WTC11 (cell line): Measurements from ENCODE around the gene IZUMO4. TPM values are rescaled to one million over a fixed set of nuclear protein-coding genes. Genes with fewer than 3 reads are reported as not detected.

Experiments used
- ATAC-seq: fragments of 200-7000 bp; cut with Tn5 transposase; 2 replicates; pipeline ENCODE4 v1.10.0; 2021; ENCODE audit warnings: mild to moderate bottlenecking, moderate library complexity
- CTCF ChIA-PET: fragments of 300-600 bp; sonication (Branson Sonifier 250); formaldehyde crosslinking; loops from one replicate; lab custom pipeline; 2021; ENCODE audit warnings: antibody characterized with exemption; lab: Charles Lee
- POLR2A ChIA-PET: fragments of 350-600 bp; sonication (Branson Sonifier 250); formaldehyde crosslinking; loops from one replicate; lab custom pipeline; 2021; ENCODE audit warnings: antibody characterized with exemption; lab: Charles Lee
- DNase-seq: peaks from one replicate; pipeline ENCODE4 v3.0.0; 2021; ENCODE audit warnings: low spot score
- H3K27ac Mint-ChIP-seq: 2 replicates; pipeline ENCODE4 v1.8.0; 2021; ENCODE audit warnings: mixed read lengths
- H3K27me3 Mint-ChIP-seq: 2 replicates; pipeline ENCODE4 v1.8.0; 2021; ENCODE audit warnings: low read depth, mild to moderate bottlenecking, moderate library complexity, mixed read lengths
- H3K36me3 Mint-ChIP-seq: 2 replicates; pipeline ENCODE4 v1.8.0; 2021; ENCODE audit warnings: mixed read lengths
- H3K4me1 Mint-ChIP-seq: 2 replicates; pipeline ENCODE4 v1.8.0; 2022; ENCODE audit warnings: mixed read lengths
- H3K4me3 Mint-ChIP-seq: 2 replicates; pipeline ENCODE4 v1.8.0; 2021; ENCODE audit warnings: mild to moderate bottlenecking, moderate library complexity, mixed read lengths
- H3K9me3 Mint-ChIP-seq: 2 replicates; pipeline ENCODE4 v1.8.0; 2021; ENCODE audit warnings: mixed read lengths
- CREB1 ChIP-seq: sonication (generic); formaldehyde crosslinking; IDR thresholded peaks from 2 replicates; pipeline ENCODE4 v1.8.0; 2023; ENCODE audit warnings: mild to moderate bottlenecking, missing genetic modification reagents
- GTF2I ChIP-seq: fragments of 250-450 bp; sonication (Bioruptor Pico); conservative IDR thresholded peaks from 2 replicates; pipeline ENCODE4 v1.4.0; 2021; ENCODE audit warnings: mild to moderate bottlenecking
- JUN ChIP-seq: sonication (generic); formaldehyde crosslinking; IDR thresholded peaks from 2 replicates; pipeline ENCODE4 v1.8.0; 2023; ENCODE audit warnings: mild to moderate bottlenecking, missing genetic modification reagents
- NFYB ChIP-seq: sonication (generic); formaldehyde crosslinking; conservative IDR thresholded peaks from 2 replicates; pipeline ENCODE4 v1.8.0; 2022; ENCODE audit warnings: low read depth, missing genetic modification reagents
- SOX15 ChIP-seq: fragments of 250-450 bp; sonication (Bioruptor Pico); IDR thresholded peaks from 2 replicates; pipeline ENCODE4 v1.9.0; 2021; ENCODE audit warnings: mild to moderate bottlenecking
- SP1 ChIP-seq: sonication (generic); formaldehyde crosslinking; conservative IDR thresholded peaks from 2 replicates; pipeline ENCODE4 v1.8.1; 2022; ENCODE audit warnings: missing genetic modification reagents
- TEAD4 ChIP-seq: sonication (generic); formaldehyde crosslinking; IDR thresholded peaks from 2 replicates; pipeline ENCODE4 v1.8.0; 2022; ENCODE audit warnings: mild to moderate bottlenecking, missing genetic modification reagents
- ZNF121 ChIP-seq: sonication (generic); formaldehyde crosslinking; IDR thresholded peaks from 2 replicates; pipeline ENCODE4 v1.8.0; 2023; ENCODE audit warnings: missing genetic modification reagents
- ZNF219 ChIP-seq: sonication (generic); formaldehyde crosslinking; IDR thresholded peaks from 2 replicates; pipeline ENCODE4 v1.8.0; 2023; ENCODE audit warnings: missing genetic modification reagents, mild to moderate bottlenecking, borderline replicate concordance
- ZNF396 ChIP-seq: fragments of 250-450 bp; sonication (Bioruptor Pico); IDR thresholded peaks from 2 replicates; pipeline ENCODE4 v1.8.0; 2021; ENCODE audit warnings: mild to moderate bottlenecking, moderate library complexity, borderline replicate concordance
- ZNF423 ChIP-seq: fragments of 250-450 bp; sonication (Bioruptor Pico); IDR thresholded peaks from 2 replicates; pipeline ENCODE4 v2.1.2; 2022; ENCODE audit warnings: mild to moderate bottlenecking, moderate library complexity
- total RNA-seq: library from RNA; stranded (reverse); gene quantifications from 3 replicates; pipeline ENCODE4 v1.2.3, GENCODE V29; 2021
- TF ChIP-seq, protein P1 (sequence below): sonication (generic); formaldehyde crosslinking; IDR thresholded peaks from 2 replicates; pipeline ENCODE4 v1.8.1; 2022; ENCODE audit warnings: mild to moderate bottlenecking, missing genetic modification reagents, moderate library complexity, borderline replicate concordance
- TF ChIP-seq, protein P2 (sequence below): sonication (generic); formaldehyde crosslinking; IDR thresholded peaks from 2 replicates; pipeline ENCODE4 v1.8.1; 2023; ENCODE audit warnings: mild to moderate bottlenecking, missing genetic modification reagents
- TF ChIP-seq, protein P3 (sequence below): sonication (generic); formaldehyde crosslinking; conservative IDR thresholded peaks from 2 replicates; pipeline ENCODE4 v1.8.1; 2022; ENCODE audit warnings: mild to moderate bottlenecking, missing genetic modification reagents
- TF ChIP-seq, protein P4 (sequence below): fragments of 250-450 bp; sonication (Bioruptor Pico); IDR thresholded peaks from 2 replicates; pipeline ENCODE4 v1.9.0; 2021; ENCODE audit warnings: moderate library complexity, mild to moderate bottlenecking, inconsistent platforms, borderline replicate concordance
- TF ChIP-seq, protein P5 (sequence below): sonication (generic); formaldehyde crosslinking; IDR thresholded peaks from 2 replicates; pipeline ENCODE4 v1.8.0; 2023; ENCODE audit warnings: mild to moderate bottlenecking, missing genetic modification reagents
- TF ChIP-seq, protein P6 (sequence below): sonication (generic); formaldehyde crosslinking; IDR thresholded peaks from 2 replicates; pipeline ENCODE4 v1.8.0; 2022; ENCODE audit warnings: mild to moderate bottlenecking, missing genetic modification reagents
- TF ChIP-seq, protein P7 (sequence below): sonication (generic); formaldehyde crosslinking; IDR thresholded peaks from 2 replicates; pipeline ENCODE4 v1.8.1; 2022; ENCODE audit warnings: low read depth, missing genetic modification reagents, borderline replicate concordance

IZUMO4 gene
- total RNA-seq, 1 experiment from 2014 or later = 1.9 TPM

DNA sequence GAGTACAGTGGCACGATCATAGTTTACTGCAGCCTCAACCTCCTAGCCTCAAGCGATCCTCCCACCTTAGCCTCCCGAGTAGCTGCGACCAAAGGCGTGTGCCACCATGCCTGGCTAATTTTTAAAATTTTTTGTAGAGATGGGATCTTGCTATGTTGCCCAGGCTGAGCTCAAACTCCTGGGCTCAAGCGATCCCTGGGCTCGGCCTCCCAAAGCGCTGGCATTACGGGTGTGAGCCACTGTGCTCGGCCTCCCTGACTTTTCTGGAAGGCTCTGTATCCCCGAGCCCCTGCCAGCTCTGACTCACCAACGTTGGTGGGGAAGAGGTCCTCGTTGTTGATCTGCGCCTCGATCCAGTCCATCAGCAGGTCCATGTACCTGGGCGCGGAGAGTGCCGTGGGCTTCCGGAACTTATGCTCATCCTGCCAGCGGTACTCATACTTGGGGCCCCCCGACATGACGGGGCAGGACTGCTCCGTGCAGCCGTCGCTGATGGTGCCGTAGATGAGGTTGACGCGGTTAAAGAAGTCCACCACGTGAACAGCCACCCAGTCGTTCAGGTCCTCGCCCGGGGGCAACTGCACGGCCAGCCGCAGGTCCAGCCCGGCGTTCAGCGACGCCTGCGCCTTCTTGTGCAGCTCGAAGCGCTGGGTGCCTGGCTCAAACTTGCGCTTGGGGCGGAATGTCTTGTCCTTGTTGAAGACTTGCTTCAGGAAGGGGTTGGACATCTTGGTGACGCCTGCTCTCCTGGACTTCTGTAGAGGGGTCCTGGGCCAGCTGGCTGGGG lies 18.7 kb upstream of the IZUMO4 start:
- Mint-ChIP-seq H3K27me3 (no peaks in the 10 kb centered on the region), H3K4me3 (no peak overlapping the region), H3K27ac (no peak overlapping the region), H3K4me1 (0 out of 2 replicates have a peak, but pooled peaks cover 2% of the 10 kb centered on the region), H3K9me3 (no peaks in the 10 kb centered on the region), H3K36me3 (peaks cover 2% of the 10 kb centered on the region; the same call in 1 of the 2 replicates)
- ChIA-PET POLR2A (no interaction called here), CTCF (interaction anchor here (1.1 kb wide), 1 partner anchor 121 kb away, joined by 3 read pairs; no protein-coding TSS in a partner anchor)
- DNase-seq (no peak), ATAC-seq (no peak)
- TF ChIP-seq ZNF121 (CRISPR knock-in tag) (peak; percentile 14; the same call in 1 of the 2 replicates), TEAD4 (CRISPR knock-in tag) (no peak)

DNA sequence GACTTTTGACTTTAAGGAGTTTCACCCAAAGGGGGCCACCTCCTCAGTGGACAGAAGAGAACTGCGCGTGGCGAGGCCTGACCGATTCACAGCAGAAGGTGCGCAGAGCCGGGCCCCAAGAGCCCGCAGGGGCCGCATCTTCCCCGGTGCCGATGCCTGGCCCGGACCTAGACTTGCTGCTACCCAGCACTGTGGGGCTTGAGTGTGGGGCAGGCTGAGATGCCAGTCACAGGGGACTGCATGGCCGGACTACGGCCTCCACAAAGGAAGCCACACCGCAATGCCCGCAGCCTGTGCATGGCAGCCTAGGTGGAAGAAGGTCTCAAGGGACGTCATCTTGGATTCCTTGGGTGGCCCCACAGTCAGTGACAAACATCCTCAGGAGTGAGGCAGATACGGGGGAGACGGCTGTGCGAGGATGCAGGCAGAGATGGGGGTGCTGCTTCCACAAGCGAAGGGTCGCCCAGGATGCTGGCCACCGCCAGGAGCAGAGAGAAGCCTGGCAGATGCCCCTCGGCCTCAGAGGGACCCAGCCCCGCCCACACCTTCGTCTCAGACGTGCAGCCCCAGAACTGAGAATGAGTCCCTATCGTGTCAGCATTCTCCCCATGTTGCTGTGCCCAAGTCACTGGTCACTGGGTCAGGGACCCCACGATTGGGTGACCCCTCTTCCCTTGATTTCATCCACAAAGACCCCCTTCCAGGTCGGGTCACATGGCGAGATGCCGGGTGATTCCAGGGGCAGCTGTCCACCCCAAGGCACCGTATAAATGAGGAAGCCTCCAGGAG lies 17.4 kb upstream of the IZUMO4 start:
- H3K36me3 Mint-ChIP-seq = peaks cover 2% of the 10 kb centered on the region; the same call in 1 of the 2 replicates
- H3K9me3 Mint-ChIP-seq = no peaks in the 10 kb centered on the region
- H3K27ac Mint-ChIP-seq = no peak overlapping the region
- no peak overlapping the region for H3K4me3 Mint-ChIP-seq
- ATAC-seq = no peak
- no peak for TF ChIP-seq NFYB (CRISPR knock-in tag)
- no peak for TF ChIP-seq SOX15
- TF ChIP-seq, protein P1, sequence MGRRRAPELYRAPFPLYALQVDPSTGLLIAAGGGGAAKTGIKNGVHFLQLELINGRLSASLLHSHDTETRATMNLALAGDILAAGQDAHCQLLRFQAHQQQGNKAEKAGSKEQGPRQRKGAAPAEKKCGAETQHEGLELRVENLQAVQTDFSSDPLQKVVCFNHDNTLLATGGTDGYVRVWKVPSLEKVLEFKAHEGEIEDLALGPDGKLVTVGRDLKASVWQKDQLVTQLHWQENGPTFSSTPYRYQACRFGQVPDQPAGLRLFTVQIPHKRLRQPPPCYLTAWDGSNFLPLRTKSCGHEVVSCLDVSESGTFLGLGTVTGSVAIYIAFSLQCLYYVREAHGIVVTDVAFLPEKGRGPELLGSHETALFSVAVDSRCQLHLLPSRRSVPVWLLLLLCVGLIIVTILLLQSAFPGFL (CRISPR knock-in tag) = no peak
- TF ChIP-seq, protein P2, sequence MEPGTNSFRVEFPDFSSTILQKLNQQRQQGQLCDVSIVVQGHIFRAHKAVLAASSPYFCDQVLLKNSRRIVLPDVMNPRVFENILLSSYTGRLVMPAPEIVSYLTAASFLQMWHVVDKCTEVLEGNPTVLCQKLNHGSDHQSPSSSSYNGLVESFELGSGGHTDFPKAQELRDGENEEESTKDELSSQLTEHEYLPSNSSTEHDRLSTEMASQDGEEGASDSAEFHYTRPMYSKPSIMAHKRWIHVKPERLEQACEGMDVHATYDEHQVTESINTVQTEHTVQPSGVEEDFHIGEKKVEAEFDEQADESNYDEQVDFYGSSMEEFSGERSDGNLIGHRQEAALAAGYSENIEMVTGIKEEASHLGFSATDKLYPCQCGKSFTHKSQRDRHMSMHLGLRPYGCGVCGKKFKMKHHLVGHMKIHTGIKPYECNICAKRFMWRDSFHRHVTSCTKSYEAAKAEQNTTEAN (CRISPR knock-in tag) = no peak
- no peak for TF ChIP-seq ZNF423
- no peak for TF ChIP-seq ZNF219 (CRISPR knock-in tag)
- TF ChIP-seq GTF2I (CRISPR knock-in tag) = no peak
- TF ChIP-seq, protein P3, sequence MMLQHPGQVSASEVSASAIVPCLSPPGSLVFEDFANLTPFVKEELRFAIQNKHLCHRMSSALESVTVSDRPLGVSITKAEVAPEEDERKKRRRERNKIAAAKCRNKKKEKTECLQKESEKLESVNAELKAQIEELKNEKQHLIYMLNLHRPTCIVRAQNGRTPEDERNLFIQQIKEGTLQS (CRISPR knock-in tag) = no peak
- TF ChIP-seq, all 79 proteins: peak for 0
- H3K27me3 Mint-ChIP-seq = no peaks in the 10 kb centered on the region
- no peaks in the 10 kb centered on the region for H3K4me1 Mint-ChIP-seq
- ChIA-PET CTCF (no interaction called here), POLR2A (no interaction called here)
- no peak for DNase-seq

DNA sequence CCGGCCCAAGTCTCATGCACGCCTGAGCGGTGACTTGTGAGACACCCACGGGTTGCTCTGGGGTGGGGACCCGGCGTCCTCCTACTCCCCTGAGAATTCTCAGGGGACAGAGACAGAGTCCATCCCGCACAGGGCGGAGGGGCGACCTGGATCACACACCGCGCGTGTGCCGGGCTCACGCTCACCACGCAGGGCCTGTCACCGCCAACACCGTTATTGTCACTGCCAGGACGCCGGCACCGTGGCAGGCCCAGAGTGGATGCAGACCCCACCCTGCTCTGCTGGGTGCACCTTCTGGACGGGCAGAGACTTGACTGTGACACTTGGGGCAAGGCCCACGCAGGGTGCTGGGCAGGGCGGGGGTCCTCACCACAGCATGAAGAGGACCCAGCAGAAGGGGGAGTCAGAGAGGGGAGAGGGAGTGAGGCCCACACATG lies 16.8 kb upstream of the IZUMO4 start:
- POLR2A ChIA-PET = no interaction called here
- ATAC-seq = no peak
- CTCF ChIA-PET = no interaction called here
- no peak for DNase-seq
- H3K4me1 Mint-ChIP-seq = no peaks in the 10 kb centered on the region
- no peaks in the 10 kb centered on the region for H3K9me3 Mint-ChIP-seq
- H3K4me3 Mint-ChIP-seq = no peak overlapping the region
- H3K36me3 Mint-ChIP-seq = peaks cover 2% of the 10 kb centered on the region; the same call in 1 of the 2 replicates
- no peaks in the 10 kb centered on the region for H3K27me3 Mint-ChIP-seq
- H3K27ac Mint-ChIP-seq = peak overlapping the region; percentile 84
- TF ChIP-seq, protein P4, sequence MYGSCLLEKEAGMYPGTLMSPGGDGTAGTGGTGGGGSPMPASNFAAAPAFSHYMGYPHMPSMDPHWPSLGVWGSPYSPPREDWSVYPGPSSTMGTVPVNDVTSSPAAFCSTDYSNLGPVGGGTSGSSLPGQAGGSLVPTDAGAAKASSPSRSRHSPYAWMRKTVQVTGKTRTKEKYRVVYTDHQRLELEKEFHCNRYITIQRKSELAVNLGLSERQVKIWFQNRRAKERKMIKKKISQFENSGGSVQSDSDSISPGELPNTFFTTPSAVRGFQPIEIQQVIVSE (CRISPR knock-in tag) = no peak
- TF ChIP-seq ZNF219 (CRISPR knock-in tag) (no peak), JUN (no peak), ZNF396 (no peak), SP1 (CRISPR knock-in tag) (no peak), CREB1 (CRISPR knock-in tag) (no peak)
- TF ChIP-seq, protein P5, sequence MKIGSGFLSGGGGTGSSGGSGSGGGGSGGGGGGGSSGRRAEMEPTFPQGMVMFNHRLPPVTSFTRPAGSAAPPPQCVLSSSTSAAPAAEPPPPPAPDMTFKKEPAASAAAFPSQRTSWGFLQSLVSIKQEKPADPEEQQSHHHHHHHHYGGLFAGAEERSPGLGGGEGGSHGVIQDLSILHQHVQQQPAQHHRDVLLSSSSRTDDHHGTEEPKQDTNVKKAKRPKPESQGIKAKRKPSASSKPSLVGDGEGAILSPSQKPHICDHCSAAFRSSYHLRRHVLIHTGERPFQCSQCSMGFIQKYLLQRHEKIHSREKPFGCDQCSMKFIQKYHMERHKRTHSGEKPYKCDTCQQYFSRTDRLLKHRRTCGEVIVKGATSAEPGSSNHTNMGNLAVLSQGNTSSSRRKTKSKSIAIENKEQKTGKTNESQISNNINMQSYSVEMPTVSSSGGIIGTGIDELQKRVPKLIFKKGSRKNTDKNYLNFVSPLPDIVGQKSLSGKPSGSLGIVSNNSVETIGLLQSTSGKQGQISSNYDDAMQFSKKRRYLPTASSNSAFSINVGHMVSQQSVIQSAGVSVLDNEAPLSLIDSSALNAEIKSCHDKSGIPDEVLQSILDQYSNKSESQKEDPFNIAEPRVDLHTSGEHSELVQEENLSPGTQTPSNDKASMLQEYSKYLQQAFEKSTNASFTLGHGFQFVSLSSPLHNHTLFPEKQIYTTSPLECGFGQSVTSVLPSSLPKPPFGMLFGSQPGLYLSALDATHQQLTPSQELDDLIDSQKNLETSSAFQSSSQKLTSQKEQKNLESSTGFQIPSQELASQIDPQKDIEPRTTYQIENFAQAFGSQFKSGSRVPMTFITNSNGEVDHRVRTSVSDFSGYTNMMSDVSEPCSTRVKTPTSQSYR (CRISPR knock-in tag) = no peak
- TF ChIP-seq, protein P6, sequence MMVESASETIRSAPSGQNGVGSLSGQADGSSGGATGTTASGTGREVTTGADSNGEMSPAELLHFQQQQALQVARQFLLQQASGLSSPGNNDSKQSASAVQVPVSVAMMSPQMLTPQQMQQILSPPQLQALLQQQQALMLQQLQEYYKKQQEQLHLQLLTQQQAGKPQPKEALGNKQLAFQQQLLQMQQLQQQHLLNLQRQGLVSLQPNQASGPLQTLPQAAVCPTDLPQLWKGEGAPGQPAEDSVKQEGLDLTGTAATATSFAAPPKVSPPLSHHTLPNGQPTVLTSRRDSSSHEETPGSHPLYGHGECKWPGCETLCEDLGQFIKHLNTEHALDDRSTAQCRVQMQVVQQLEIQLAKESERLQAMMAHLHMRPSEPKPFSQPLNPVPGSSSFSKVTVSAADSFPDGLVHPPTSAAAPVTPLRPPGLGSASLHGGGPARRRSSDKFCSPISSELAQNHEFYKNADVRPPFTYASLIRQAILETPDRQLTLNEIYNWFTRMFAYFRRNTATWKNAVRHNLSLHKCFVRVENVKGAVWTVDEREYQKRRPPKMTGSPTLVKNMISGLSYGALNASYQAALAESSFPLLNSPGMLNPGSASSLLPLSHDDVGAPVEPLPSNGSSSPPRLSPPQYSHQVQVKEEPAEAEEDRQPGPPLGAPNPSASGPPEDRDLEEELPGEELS (CRISPR knock-in tag) = no peak
- TF ChIP-seq, protein P7, sequence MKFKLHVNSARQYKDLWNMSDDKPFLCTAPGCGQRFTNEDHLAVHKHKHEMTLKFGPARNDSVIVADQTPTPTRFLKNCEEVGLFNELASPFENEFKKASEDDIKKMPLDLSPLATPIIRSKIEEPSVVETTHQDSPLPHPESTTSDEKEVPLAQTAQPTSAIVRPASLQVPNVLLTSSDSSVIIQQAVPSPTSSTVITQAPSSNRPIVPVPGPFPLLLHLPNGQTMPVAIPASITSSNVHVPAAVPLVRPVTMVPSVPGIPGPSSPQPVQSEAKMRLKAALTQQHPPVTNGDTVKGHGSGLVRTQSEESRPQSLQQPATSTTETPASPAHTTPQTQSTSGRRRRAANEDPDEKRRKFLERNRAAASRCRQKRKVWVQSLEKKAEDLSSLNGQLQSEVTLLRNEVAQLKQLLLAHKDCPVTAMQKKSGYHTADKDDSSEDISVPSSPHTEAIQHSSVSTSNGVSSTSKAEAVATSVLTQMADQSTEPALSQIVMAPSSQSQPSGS (CRISPR knock-in tag) = no peak
